ENCODE data around the gene XPR1. TPM values are rescaled to one million over a fixed set of nuclear protein-coding genes. Genes with fewer than 3 reads are reported as not detected.

XPR1 gene
- total and polyA plus RNA-seq, 2 donors (not counting 1 experiment from before 2014, with no cell fraction given): 2.8 to 22.3 TPM

DNA sequence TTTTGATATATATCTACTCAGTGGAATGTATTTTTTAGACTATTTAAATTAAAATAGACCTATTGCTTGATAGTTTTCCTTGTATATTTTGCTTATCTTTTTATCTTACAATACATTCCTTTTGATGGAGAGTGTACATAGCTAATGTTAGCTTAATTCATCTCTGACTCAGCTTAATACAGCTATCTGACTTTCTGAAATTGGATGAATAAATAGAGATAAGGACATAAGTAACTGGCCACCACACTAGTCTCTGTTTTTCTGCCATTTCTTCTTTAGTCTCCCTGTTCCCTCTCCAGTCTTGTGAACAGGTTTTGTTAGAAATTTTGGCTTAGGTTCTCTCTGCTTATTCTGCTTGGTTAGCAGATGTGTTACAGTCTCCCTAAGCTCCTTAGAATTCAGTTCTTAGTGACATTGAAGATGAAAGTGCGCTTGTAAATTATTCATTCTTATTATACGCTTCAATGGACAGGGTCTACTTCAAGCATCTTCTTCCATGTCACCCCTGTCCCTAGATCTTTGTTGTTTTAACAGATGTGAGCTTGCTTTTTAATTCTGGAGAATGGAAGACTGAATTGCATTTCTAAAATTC lies 59.6 kb downstream of the XPR1 start:
- CTCF ChIA-PET: no interaction called here

DNA sequence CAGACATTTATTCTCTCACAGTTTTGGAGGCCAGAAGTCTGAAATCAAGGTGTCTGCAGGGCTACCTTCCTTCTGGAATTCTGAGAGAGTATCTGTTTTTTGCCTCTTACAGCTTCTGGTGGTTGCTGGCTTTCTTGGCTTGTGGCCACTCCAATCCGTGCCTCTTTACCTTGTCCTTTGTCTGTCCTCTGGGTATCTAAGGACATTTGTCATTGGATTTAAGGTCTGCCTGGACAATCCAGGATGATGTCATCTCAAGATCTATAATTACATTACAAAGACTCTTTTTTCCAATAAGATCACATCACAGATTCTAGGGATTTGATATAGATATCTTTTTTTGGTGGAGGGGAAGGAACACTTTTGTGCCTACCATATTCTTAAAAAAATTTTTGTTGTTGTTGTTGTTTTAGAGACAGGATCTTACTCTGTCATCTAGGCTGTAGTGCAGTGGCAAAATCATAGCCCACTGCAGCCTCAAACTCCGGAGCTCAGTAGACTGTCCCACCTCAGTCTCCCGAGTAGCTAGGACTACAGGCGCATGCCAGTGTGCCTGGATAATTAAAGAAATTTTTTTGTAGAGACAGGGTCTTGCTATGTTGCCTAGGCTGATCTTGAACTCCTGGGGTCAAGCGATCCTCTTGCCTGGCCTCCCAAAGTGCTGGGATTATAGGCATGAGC lies 61.9 kb downstream of the XPR1 start:
- CTCF ChIA-PET: no interaction called here
- no peaks in the 10 kb centered on the region for H3K27me3 Mint-ChIP-seq
- Histone ChIP-seq H3K36me3 (replicated peaks in 1 of 2; ENCODE audit: control extremely low read depth in 1 of 2, control insufficient read depth in 1 of 2, extremely low read depth in 1 of 2, insufficient read depth in 2 of 2, low read length in 1 of 2) (no peaks in the 10 kb centered on the region), H3K4me3 (ENCODE audit: control extremely low read depth in 1 of 5, extremely low read depth in 1 of 5, insufficient read depth in 1 of 5, low read depth in 2 of 5, low read length in 4 of 5) (no peak overlapping the region), H4K20me1 (ENCODE audit: control insufficient read depth, insufficient read depth, low read length, poor library complexity, severe bottlenecking) (peaks cover 5% of the 10 kb centered on the region), H3K27me3 (replicated peaks in 1 of 4; ENCODE audit: control extremely low read depth in 1 of 4, control insufficient read depth in 3 of 4, insufficient read depth in 4 of 4, low read length in 3 of 4) (no peaks in the 10 kb centered on the region), H3K4me2 (replicated peaks; ENCODE audit: low read depth, low read length, poor library complexity, severe bottlenecking) (no peak overlapping the region), H3K9me3 (ENCODE audit: control extremely low read depth in 1 of 3, control insufficient read depth in 2 of 3, insufficient read depth in 1 of 3, low read length in 2 of 3) (peaks cover 3 to 20% (median 10%) of the 10 kb centered on the region in 3 donors), H2AFZ (ENCODE audit: insufficient read depth, low read depth, low read length, poor library complexity, severe bottlenecking) (no peak overlapping the region), H3K27ac (ENCODE audit: low read length in 2 of 2) (no peak overlapping the region), H3K79me2 (ENCODE audit: control insufficient read depth, insufficient read depth, low read length) (peaks cover 19% of the 10 kb centered on the region), H3K4me1 (ENCODE audit: control insufficient read depth in 2 of 2, insufficient read depth in 2 of 2, low read length in 2 of 2) (no peaks in the 10 kb centered on the region), H3K9ac (ENCODE audit: low read length) (no peak overlapping the region)
- WGBS (ENCODE audit: insufficient coverage): 100% methylated on average over 1 of the region's 5 CpGs
- no peak overlapping the region for H3K27ac Mint-ChIP-seq
- POLR2A ChIA-PET: no interaction called here
- H3K9me3 Mint-ChIP-seq (ENCODE audit: insufficient read depth): peaks cover 23% of the 10 kb centered on the region
- no peak for TF ChIP-seq EZH2 (IDR thresholded peaks at IDR 0.05; ENCODE audit: borderline replicate concordance, insufficient read depth, low read depth, low read length, poor library complexity, severe bottlenecking)
- TF ChIP-seq, protein P1, sequence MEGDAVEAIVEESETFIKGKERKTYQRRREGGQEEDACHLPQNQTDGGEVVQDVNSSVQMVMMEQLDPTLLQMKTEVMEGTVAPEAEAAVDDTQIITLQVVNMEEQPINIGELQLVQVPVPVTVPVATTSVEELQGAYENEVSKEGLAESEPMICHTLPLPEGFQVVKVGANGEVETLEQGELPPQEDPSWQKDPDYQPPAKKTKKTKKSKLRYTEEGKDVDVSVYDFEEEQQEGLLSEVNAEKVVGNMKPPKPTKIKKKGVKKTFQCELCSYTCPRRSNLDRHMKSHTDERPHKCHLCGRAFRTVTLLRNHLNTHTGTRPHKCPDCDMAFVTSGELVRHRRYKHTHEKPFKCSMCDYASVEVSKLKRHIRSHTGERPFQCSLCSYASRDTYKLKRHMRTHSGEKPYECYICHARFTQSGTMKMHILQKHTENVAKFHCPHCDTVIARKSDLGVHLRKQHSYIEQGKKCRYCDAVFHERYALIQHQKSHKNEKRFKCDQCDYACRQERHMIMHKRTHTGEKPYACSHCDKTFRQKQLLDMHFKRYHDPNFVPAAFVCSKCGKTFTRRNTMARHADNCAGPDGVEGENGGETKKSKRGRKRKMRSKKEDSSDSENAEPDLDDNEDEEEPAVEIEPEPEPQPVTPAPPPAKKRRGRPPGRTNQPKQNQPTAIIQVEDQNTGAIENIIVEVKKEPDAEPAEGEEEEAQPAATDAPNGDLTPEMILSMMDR (IDR thresholded peaks at IDR 0.05): no peak
- DNase-seq (no peak), ATAC-seq (ENCODE audit: low read depth) (no peak)
- intact Hi-C loops (cut with micrococcal nuclease): no loop called here
- no peak overlapping the region for H3K4me3 Mint-ChIP-seq
- peaks cover 6% of the 10 kb centered on the region for H3K4me1 Mint-ChIP-seq

More for the DNA sequence above, 59.6 kb downstream of the XPR1 start:
- Histone ChIP-seq H3K27me3 (replicated peaks in 1 of 4; ENCODE audit: control extremely low read depth in 1 of 4, control insufficient read depth in 3 of 4, insufficient read depth in 4 of 4, low read length in 3 of 4) (no peaks in the 10 kb centered on the region), H3K4me2 (replicated peaks; ENCODE audit: low read depth, low read length, poor library complexity, severe bottlenecking) (no peak overlapping the region), H3K9me3 (ENCODE audit: control extremely low read depth in 1 of 3, control insufficient read depth in 2 of 3, insufficient read depth in 1 of 3, low read length in 2 of 3) (peaks cover 2 to 5% (median 3%) of the 10 kb centered on the region in 3 donors), H3K36me3 (replicated peaks in 1 of 2; ENCODE audit: control extremely low read depth in 1 of 2, control insufficient read depth in 1 of 2, extremely low read depth in 1 of 2, insufficient read depth in 2 of 2, low read length in 1 of 2) (peaks cover 0 to 2% of the 10 kb centered on the region in 2 experiments), H3K4me1 (ENCODE audit: control insufficient read depth in 2 of 2, insufficient read depth in 2 of 2, low read length in 2 of 2) (no peaks in the 10 kb centered on the region), H4K20me1 (ENCODE audit: control insufficient read depth, insufficient read depth, low read length, poor library complexity, severe bottlenecking) (peaks cover 5% of the 10 kb centered on the region), H3K79me2 (ENCODE audit: control insufficient read depth, insufficient read depth, low read length) (peaks cover 14% of the 10 kb centered on the region), H3K4me3 (ENCODE audit: control extremely low read depth in 1 of 5, extremely low read depth in 1 of 5, insufficient read depth in 1 of 5, low read depth in 2 of 5, low read length in 4 of 5) (no peak overlapping the region), H2AFZ (ENCODE audit: insufficient read depth, low read depth, low read length, poor library complexity, severe bottlenecking) (no peak overlapping the region), H3K9ac (ENCODE audit: low read length) (no peak overlapping the region), H3K27ac (ENCODE audit: low read length in 2 of 2) (no peak overlapping the region)
- intact Hi-C loops (cut with micrococcal nuclease): no loop called here
- H3K9me3 Mint-ChIP-seq (ENCODE audit: insufficient read depth): peaks cover 10% of the 10 kb centered on the region
- DNase-seq (no peak), ATAC-seq (ENCODE audit: low read depth) (no peak)
- H3K4me1 Mint-ChIP-seq: peaks cover 6% of the 10 kb centered on the region
- WGBS (ENCODE audit: insufficient coverage): 100% methylated on average over 2 of the region's 2 CpGs
- no peak overlapping the region for H3K27ac Mint-ChIP-seq
- TF ChIP-seq, protein P1 (IDR thresholded peaks at IDR 0.05): no peak
- TF ChIP-seq EZH2 (IDR thresholded peaks at IDR 0.05; ENCODE audit: borderline replicate concordance, insufficient read depth, low read depth, low read length, poor library complexity, severe bottlenecking): no peak
- POLR2A ChIA-PET: no interaction called here
- no peak overlapping the region for H3K4me3 Mint-ChIP-seq
- H3K27me3 Mint-ChIP-seq: no peaks in the 10 kb centered on the region

Measured in B cell (primary cell).